CD14-positive monocyte (primary cell): ENCODE measurements around the gene MSX1. TPM values are rescaled to one million over a fixed set of nuclear protein-coding genes. Genes with fewer than 3 reads are reported as not detected.

Experiments used
- DNase-seq, 3 donors: peaks; one replicate each; pipeline ENCODE4 v3.0.0-alpha.2; 2011 to 2022
- H2AFZ ChIP-seq: 2 replicates; pipeline ENCODE4 v1.6.0; 2012; ENCODE audit warnings: mild to moderate bottlenecking, low read depth, low read length, inconsistent platforms; ENCODE audit not compliant: insufficient read depth, poor library complexity, severe bottlenecking
- H3K27ac ChIP-seq, 2 donors: 1 replicate in 1 of 2; 2 replicates in 1 of 2; pipeline ENCODE4 v1.5.1; 2012 to 2013; ENCODE audit warnings: low read length in 2 of 2, control low read depth in 1 of 2, inconsistent platforms in 1 of 2, low read depth in 1 of 2, mild to moderate bottlenecking in 1 of 2
- H3K27me3 ChIP-seq, 2 donors: one replicate each; pipeline versions ENCODE4 v1.6.0 to v1.6.1; 2011 to 2013; ENCODE audit warnings: low read length in 2 of 2; ENCODE audit not compliant: control insufficient read depth in 2 of 2, insufficient read depth in 2 of 2
- H3K36me3 ChIP-seq, 2 donors: replicated peaks in 1 of 2; 1 replicate in 1 of 2; 2 replicates in 1 of 2; pipeline versions ENCODE4 v1.5.1 to v1.6.1; 2012 to 2013; ENCODE audit warnings: low read length in 2 of 2, control low read depth in 1 of 2, inconsistent platforms in 1 of 2, mild to moderate bottlenecking in 1 of 2; ENCODE audit not compliant: insufficient read depth in 2 of 2, control insufficient read depth in 1 of 2
- H3K4me1 ChIP-seq, 2 donors: 1 replicate in 1 of 2; 2 replicates in 1 of 2; pipeline versions ENCODE4 v1.5.1 to v1.6.1; 2012 to 2013; ENCODE audit warnings: low read length in 2 of 2, control low read depth in 1 of 2, inconsistent platforms in 1 of 2, mild to moderate bottlenecking in 1 of 2, moderate library complexity in 1 of 2; ENCODE audit not compliant: insufficient read depth in 2 of 2, control insufficient read depth in 1 of 2
- H3K4me2 ChIP-seq: replicated peaks from 2 replicates; pipeline ENCODE3; 2012; ENCODE audit warnings: low read length, moderate library complexity, mild to moderate bottlenecking; ENCODE audit not compliant: poor library complexity, severe bottlenecking; ENCODE audit errors: extremely low read depth
- H3K4me3 ChIP-seq, 3 experiments: fragments of 200-600 bp in 1 of 3; sonication (generic) in 1 of 3; replicated peaks in 1 of 3; 1 replicate in 2 of 3; 2 replicates in 1 of 3; pipeline ENCODE4 v1.5.1; 2011 to 2013; ENCODE audit warnings: low read length in 3 of 3, mild to moderate bottlenecking in 3 of 3, control low read depth in 2 of 3, low read depth in 2 of 3, inconsistent platforms in 1 of 3, moderate library complexity in 1 of 3
- H3K79me2 ChIP-seq: 2 replicates; pipeline ENCODE4 v1.6.0; 2012; ENCODE audit warnings: mild to moderate bottlenecking, control low read depth, inconsistent platforms, low read length, moderate library complexity; ENCODE audit not compliant: insufficient read depth
- H3K9ac ChIP-seq: 2 replicates; pipeline ENCODE4 v1.6.0; 2017; ENCODE audit warnings: low read length, mild to moderate bottlenecking; ENCODE audit not compliant: insufficient read depth, poor library complexity, severe bottlenecking
- H3K9me3 ChIP-seq, 2 donors: replicated peaks in 1 of 2; 1 replicate in 1 of 2; 2 replicates in 1 of 2; pipeline versions ENCODE4 v1.5.1 to v1.6.1; 2012 to 2013; ENCODE audit warnings: low read length in 2 of 2, control low read depth in 1 of 2; ENCODE audit not compliant: control insufficient read depth in 1 of 2, insufficient read depth in 1 of 2
- H4K20me1 ChIP-seq: 2 replicates; pipeline ENCODE4 v1.6.0; 2012; ENCODE audit warnings: mild to moderate bottlenecking, low read length, control low read depth, moderate library complexity; ENCODE audit not compliant: insufficient read depth
- H3K27ac Mint-ChIP-seq, 7 donors: one replicate each; pipeline ENCODE4 v1.8.0; 2020; ENCODE audit warnings: mild to moderate bottlenecking in 7 of 7, mixed read lengths in 7 of 7, moderate library complexity in 6 of 7, inconsistent platforms in 2 of 7
- H3K27me3 Mint-ChIP-seq, 3 donors: one replicate each; pipeline ENCODE4 v1.8.0; 2021 to 2022; ENCODE audit warnings: low read depth in 3 of 3, mild to moderate bottlenecking in 3 of 3, mixed read lengths in 3 of 3, moderate library complexity in 3 of 3, inconsistent platforms in 1 of 3
- H3K36me3 Mint-ChIP-seq, 2 donors: one replicate each; pipeline ENCODE4 v1.8.0; 2020; ENCODE audit warnings: mixed read lengths in 2 of 2, inconsistent platforms in 1 of 2, mild to moderate bottlenecking in 1 of 2
- H3K4me1 Mint-ChIP-seq: one replicate; pipeline ENCODE4 v1.8.0; 2020; ENCODE audit warnings: mild to moderate bottlenecking, mixed read lengths
- H3K4me3 Mint-ChIP-seq, 2 donors: one replicate each; pipeline ENCODE4 v1.8.0; 2020; ENCODE audit warnings: mild to moderate bottlenecking in 2 of 2, mixed read lengths in 2 of 2, moderate library complexity in 1 of 2
- H3K9me3 Mint-ChIP-seq, 7 donors: one replicate each; pipeline ENCODE4 v1.8.0; 2020 to 2022; ENCODE audit warnings: mixed read lengths in 7 of 7, mild to moderate bottlenecking in 6 of 7, moderate library complexity in 6 of 7, inconsistent platforms in 2 of 7
- CTCF ChIP-seq: fragments of 200-600 bp; IDR thresholded peaks from one replicate; pipeline ENCODE4 v1.8.0; 2022; ENCODE audit warnings: antibody characterized with exemption, mild to moderate bottlenecking
- WGBS: methylation state at CpG from one replicate; pipeline ENCODE4 v1.1.5; 2013; ENCODE audit warnings: missing lambda C conversion rate; ENCODE audit not compliant: insufficient coverage; 5-methylcytosine and 5-hydroxymethylcytosine counted together
- intact Hi-C, 2 donors: fragments of 100-400 bp; cut with micrococcal nuclease; formaldehyde crosslinking; loops; one replicate each; pipeline versions ENCODE4 v1.15.0 to v1.15.1; 2023
- polyA plus RNA-seq, 3 donors: library from polyadenylated mRNA; depleted of rRNA in 1 of 3; unstranded in 2 of 3; stranded (reverse) in 1 of 3; fragments of 300-500 nt in 2 of 3; fragments of >200 nt in 1 of 3; fragmentation: Illumina TruSeq in 2 of 3; gene quantifications; 1 replicate in 2 of 3; 2 replicates in 1 of 3; pipeline ENCODE4 v1.2.3, GENCODE V29; 2012 to 2021

MSX1 gene
- polyA plus RNA-seq, 3 donors, result not detected

- peaks cover 0 to 60% of the 10 kb centered on the region in 2 donors for H3K9me3 ChIP-seq
- no peaks in the 10 kb centered on the region for H3K36me3 ChIP-seq
- DNase-seq, result no peak
- no peak overlapping the region for H3K9ac ChIP-seq
- H2AFZ ChIP-seq, result no peak overlapping the region
- H3K27ac ChIP-seq, result no peak overlapping the region
- no peak overlapping the region for H3K4me2 ChIP-seq
- intact Hi-C loops, result loop anchor here in 1 of 2 donors (10.0 kb wide), 1 partner anchor 386 kb away; no protein-coding TSS in a partner anchor
- H3K79me2 ChIP-seq, result no peaks in the 10 kb centered on the region
- H3K36me3 Mint-ChIP-seq, result no peaks in the 10 kb centered on the region
- H3K9me3 Mint-ChIP-seq, result peaks cover 0 to 18% (median 8%) of the 10 kb centered on the region in 7 donors
- no peak for TF ChIP-seq CTCF
- H3K4me3 ChIP-seq, result no peak overlapping the region
- H3K4me1 Mint-ChIP-seq, result peaks cover 4% of the 10 kb centered on the region
- peak overlapping the region in 1 of 7 donors; percentile 14 for H3K27ac Mint-ChIP-seq
- peaks cover 72 to 98% of the 10 kb centered on the region in 2 donors for H3K27me3 ChIP-seq
- no peaks in the 10 kb centered on the region for H3K4me1 ChIP-seq
- WGBS, result 8% methylated on average over 18 of the region's 26 CpGs
- H4K20me1 ChIP-seq, result no peaks in the 10 kb centered on the region
- H3K4me3 Mint-ChIP-seq, result peak overlapping the region in 1 of 2 donors; percentile 83
- H3K27me3 Mint-ChIP-seq, result peaks cover 74 to 86% (median 79%) of the 10 kb centered on the region in 3 donors
Measured at GRCh38 chr4:4870576-4871241, 11.2 kb downstream of the MSX1 start.

- H3K27ac Mint-ChIP-seq, result no peak overlapping the region
- H3K27me3 Mint-ChIP-seq, result peaks cover 76 to 83% (median 77%) of the 10 kb centered on the region in 3 donors
- TF ChIP-seq CTCF, result no peak
- H3K9me3 Mint-ChIP-seq, result peaks cover 0 to 14% (median 5%) of the 10 kb centered on the region in 7 donors
- H3K27ac ChIP-seq, result no peak overlapping the region
- no peaks in the 10 kb centered on the region for H3K79me2 ChIP-seq
- no peak overlapping the region for H3K9ac ChIP-seq
- no peak for DNase-seq
- peaks cover 69 to 96% of the 10 kb centered on the region in 2 donors for H3K27me3 ChIP-seq
- H3K4me2 ChIP-seq, result no peak overlapping the region
- WGBS, result 1% methylated on average over 12 of the region's 18 CpGs
- no peaks in the 10 kb centered on the region for H3K4me1 ChIP-seq
- peaks cover 3% of the 10 kb centered on the region for H3K4me1 Mint-ChIP-seq
- peak overlapping the region in 1 of 2 donors; percentile 79 for H3K4me3 Mint-ChIP-seq
- no peaks in the 10 kb centered on the region for H4K20me1 ChIP-seq
- no peaks in the 10 kb centered on the region for H3K36me3 Mint-ChIP-seq
- intact Hi-C loops, result loop anchor here in 1 of 2 donors (10.0 kb wide), 1 partner anchor 386 kb away; no protein-coding TSS in a partner anchor
- H2AFZ ChIP-seq, result no peak overlapping the region
- H3K9me3 ChIP-seq, result peaks cover 0 to 56% of the 10 kb centered on the region in 2 donors
- no peak overlapping the region for H3K4me3 ChIP-seq
- no peaks in the 10 kb centered on the region for H3K36me3 ChIP-seq
Measured at GRCh38 chr4:4871242-4871572, 11.7 kb downstream of the MSX1 start.
